ENCODE results near the gene OTOP3. TPM values are rescaled to one million over a fixed set of nuclear protein-coding genes. Genes with fewer than 3 reads are reported as not detected.
A peak's percentile ranks its signal among the peaks of the same experiment; 100 is the strongest.

OTOP3 gene
- total and polyA plus RNA-seq, 2 of the 4 experiments (the other 2 are of a cell fraction), result not detected

- Histone ChIP-seq H3K4ac (ENCODE audit: low read depth, low read length) (no peak overlapping the region), H2BK15ac (ENCODE audit: low read depth, low read length) (0 out of 3 replicates have a peak overlapping the region, but pooled peaks have one; percentile 17), H2AFZ (replicated peaks; ENCODE audit: low read length, poor library complexity) (no peak overlapping the region), H4K91ac (ENCODE audit: insufficient read depth, low read depth, low read length) (no peak overlapping the region), H2AK9ac (replicated peaks; ENCODE audit: low read depth, low read length, poor library complexity) (no peak overlapping the region), H3K56ac (ENCODE audit: extremely low read depth, insufficient read depth, low read length) (no peak overlapping the region), H3K79me1 (ENCODE audit: low read depth in 1 of 2, low read length in 2 of 2) (peaks cover 13 to 82% of the 10 kb centered on the region in 2 experiments), H3K4me1 (ENCODE audit: control insufficient read depth, insufficient read depth, low read length) (peaks cover 10% of the 10 kb centered on the region), H3K9me1 (ENCODE audit: insufficient read depth, low read length) (peaks cover 17% of the 10 kb centered on the region; the same call in 1 of the 2 replicates), H3K36me3 (ENCODE audit: control insufficient read depth, insufficient read depth, low read length) (peaks cover 8% of the 10 kb centered on the region; the same call in 1 of the 2 replicates), H3K14ac (replicated peaks; ENCODE audit: low read depth, low read length) (peak overlapping the region; percentile 26; the same call in 1 of the 2 replicates), H3K9me3 (ENCODE audit: control insufficient read depth, insufficient read depth, low read length) (no peaks in the 10 kb centered on the region), H3K9ac (ENCODE audit: low read depth, low read length) (no peak overlapping the region), H3K27ac (ENCODE audit: insufficient read depth, low read length) (0 out of 2 replicates have a peak overlapping the region, but pooled peaks have one; percentile 15), H3K27me3 (ENCODE audit: control insufficient read depth, insufficient read depth, low read length) (no peaks in the 10 kb centered on the region), H2BK20ac (ENCODE audit: low read depth, low read length) (no peak overlapping the region; the same call in 1 of the 2 replicates), H4K5ac (ENCODE audit: low read depth, low read length) (peak overlapping the region; percentile 27; the same call in 1 of the 2 replicates), H4K20me1 (ENCODE audit: insufficient read depth, low read length) (peaks cover 20% of the 10 kb centered on the region), H3K4me3 (ENCODE audit: insufficient read depth, low read depth, low read length) (no peak overlapping the region), H2AK5ac (ENCODE audit: low read depth, low read length) (0 out of 2 replicates have a peak overlapping the region, but pooled peaks have one; percentile 12), H4K8ac (ENCODE audit: low read depth in 2 of 2, low read length in 2 of 2) (peak overlapping the region in 1 of 2 experiments; percentile 24; a peak in 1 of 4 replicates), H3K18ac (ENCODE audit: low read depth, low read length) (peak overlapping the region; percentile 6; the same call in 1 of the 2 replicates), H2BK120ac (ENCODE audit: low read depth, low read length) (peak overlapping the region; percentile 13; the same call in 1 of the 2 replicates), H3K4me2 (ENCODE audit: low read depth, low read length) (peak overlapping the region; percentile 3; the same call in 1 of the 2 replicates), H3K23ac (ENCODE audit: low read depth, low read length) (0 out of 2 replicates have a peak overlapping the region, but pooled peaks have one; percentile 41), H2BK5ac (ENCODE audit: low read depth, low read length, poor library complexity, severe bottlenecking) (peak overlapping the region; percentile 44)
- WGBS, 2 experiments (ENCODE audit: extremely low coverage in 2 of 2, insufficient read length in 1 of 2), result no CpG with 5 or more reads among the region's 7 CpGs
- ATAC-seq (ENCODE audit: low read depth) (peak; percentile 70), DNase-seq (peak; percentile 70)
- in situ Hi-C loops (cut with MboI; ENCODE audit: low sequenced_read_pairs) (no loop called here), dilution Hi-C loops (cut with HindIII; ENCODE audit: low sequenced_read_pairs, unreplicated experiment) (no loop called here), intact Hi-C loops (cut with micrococcal nuclease) (no loop called here)
- TF ChIP-seq USF2 (IDR thresholded peaks at IDR 0.05; ENCODE audit: low read depth, low read length) (no peak), NFE2L2 (IDR thresholded peaks at IDR 0.05; ENCODE audit: low read depth, low read length) (no peak), MXI1 (IDR thresholded peaks at IDR 0.05; ENCODE audit: borderline replicate concordance, low read depth, low read length) (no peak), POLR2A (IDR thresholded peaks at IDR 0.05; ENCODE audit: low read depth, low read length) (no peak), CHD1 (IDR thresholded peaks at IDR 0.05; ENCODE audit: low read depth, low read length) (no peak), RAD21 (IDR thresholded peaks at IDR 0.05; ENCODE audit: low read length) (no peak), CEBPB (IDR thresholded peaks at IDR 0.05; ENCODE audit: low read depth, low read length) (peak; percentile 93)
- ChIA-PET POLR2A (ENCODE audit: unreplicated experiment) (interaction anchor here (0.7 kb wide), 1 partner anchor 14 kb away, joined by 3 read pairs; no protein-coding TSS in a partner anchor), CTCF (interaction anchor here (0.6 kb wide), 1 partner anchor 65 kb away, joined by 3 read pairs; no protein-coding TSS in a partner anchor)
- no TSS peak for BruUV-seq (replicated peaks)
Measured at GRCh38 chr17:74994440-74994839, 58.7 kb downstream of the OTOP3 start.
